Peyer's patch (tissue), 4 donors: ENCODE data around the gene PHKB.

Experiments used
- CTCF ChIP-seq, 6 experiments: fragments of 450-650 bp in 4 of 6; fragments of 200-600 bp in 2 of 6; sonication (generic) in 1 of 6; IDR thresholded peaks; one replicate each; pipeline ENCODE4 v1.5.1; 2017 to 2019; ENCODE audit warnings: antibody characterized with exemption in 6 of 6, mild to moderate bottlenecking in 3 of 6, moderate library complexity in 1 of 6
- POLR2A ChIP-seq, 2 donors: fragments of 450-650 bp; IDR thresholded peaks; one replicate each; pipeline ENCODE4 v1.5.1; 2017; ENCODE audit warnings: antibody characterized with exemption in 2 of 2, mild to moderate bottlenecking in 2 of 2, moderate library complexity in 2 of 2

GRCh38 chr16:47644661-47645060 is 183.5 kb downstream of the PHKB start:
- TF ChIP-seq POLR2A (IDR thresholded peaks at IDR 0.05) (no peak), CTCF (IDR thresholded peaks at IDR 0.05) (no peak)
